ENCODE data around the gene MIDN.

GRCh38 chr19:1298235-1298634 lies 49.9 kb downstream of the MIDN start:
- TF ChIP-seq EP300 (IDR thresholded peaks at IDR 0.05) (no peak), CTCF (IDR thresholded peaks at IDR 0.05) (no peak)

Data from suprapubic skin (tissue), 3 donors.